Keratinocyte (primary cell): ENCODE data around the gene AHCY. TPM values are rescaled to one million over a fixed set of nuclear protein-coding genes. Genes with fewer than 3 reads are reported as not detected.
A peak's percentile ranks its signal among the peaks of the same experiment; 100 is the strongest.

ENCODE experiments used
- DNase-seq: peaks from one replicate; pipeline ENCODE4 v3.0.0-alpha.2; 2011; ENCODE audit warnings: low read depth, missing footprints, low spot score
- FAIRE-seq: peaks from 2 replicates; lab custom pipeline; 2011; peaks lifted over from hg19 to GRCh38; lab: Jason Lieb, UNC
- H2AFZ ChIP-seq: 2 replicates; pipeline ENCODE4 v1.6.0; 2012; ENCODE audit warnings: low read length, control low read depth, inconsistent platforms; ENCODE audit not compliant: control insufficient read depth
- H3K27ac ChIP-seq: 2 replicates; pipeline ENCODE4 v1.5.1; 2011; ENCODE audit warnings: low read length; ENCODE audit not compliant: control insufficient read depth, insufficient read depth
- H3K27me3 ChIP-seq: 3 replicates; pipeline ENCODE4 v1.6.0; 2011; ENCODE audit warnings: low read length; ENCODE audit not compliant: control insufficient read depth, insufficient read depth; ENCODE audit errors: extremely low read depth
- H3K36me3 ChIP-seq, 2 experiments: 2 replicates in 1 of 2; 3 replicates in 1 of 2; pipeline ENCODE4 v1.5.1; 2011; ENCODE audit warnings: low read length in 2 of 2, mild to moderate bottlenecking in 1 of 2; ENCODE audit not compliant: control insufficient read depth in 2 of 2, insufficient read depth in 2 of 2; ENCODE audit errors: extremely low read depth in 1 of 2
- H3K4me1 ChIP-seq: 3 replicates; pipeline ENCODE4 v1.5.1; 2011; ENCODE audit warnings: low read length; ENCODE audit not compliant: control insufficient read depth, insufficient read depth; ENCODE audit errors: extremely low read depth
- H3K4me2 ChIP-seq: 3 replicates; pipeline ENCODE4 v1.6.0; 2011; ENCODE audit warnings: low read depth, low read length; ENCODE audit not compliant: control insufficient read depth, insufficient read depth; ENCODE audit errors: extremely low read depth
- H3K4me3 ChIP-seq, 3 experiments: fragments of 200-600 bp in 1 of 3; sonication (generic) in 1 of 3; 2 replicates in 2 of 3; 3 replicates in 1 of 3; pipeline ENCODE4 v1.5.1; 2011 to 2016; ENCODE audit warnings: low read length in 3 of 3, mild to moderate bottlenecking in 3 of 3, control low read depth in 2 of 3, inconsistent platforms in 1 of 3, low read depth in 1 of 3, mixed read lengths in 1 of 3, mixed run types in 1 of 3, moderate library complexity in 1 of 3; ENCODE audit not compliant: control insufficient read depth in 2 of 3, insufficient read depth in 2 of 3; ENCODE audit errors: extremely low read depth in 1 of 3
- H3K79me2 ChIP-seq: 2 replicates; pipeline ENCODE4 v1.6.0; 2012; ENCODE audit warnings: low read length; ENCODE audit not compliant: control insufficient read depth, insufficient read depth
- H3K9ac ChIP-seq: 3 replicates; pipeline ENCODE4 v1.6.0; 2011; ENCODE audit warnings: low read length; ENCODE audit not compliant: control insufficient read depth, insufficient read depth; ENCODE audit errors: extremely low read depth
- H3K9me1 ChIP-seq: 3 replicates; pipeline ENCODE4 v1.6.0; 2011; ENCODE audit warnings: low read length; ENCODE audit not compliant: control insufficient read depth, insufficient read depth; ENCODE audit errors: extremely low read depth
- H3K9me3 ChIP-seq: 2 replicates; pipeline ENCODE4 v1.5.1; 2012; ENCODE audit warnings: low read depth, low read length; ENCODE audit not compliant: control insufficient read depth
- H4K20me1 ChIP-seq: 3 replicates; pipeline ENCODE4 v1.6.0; 2011; ENCODE audit warnings: low read length; ENCODE audit not compliant: control insufficient read depth, insufficient read depth; ENCODE audit errors: extremely low read depth
- EZH2 ChIP-seq: IDR thresholded peaks from one replicate; pipeline ENCODE4 v1.6.1; 2012; ENCODE audit warnings: inconsistent platforms, mild to moderate bottlenecking, low read length, moderate library complexity
- dilution Hi-C: fragments of 300-500 bp; cut with MboI; formaldehyde crosslinking; loops from one replicate; pipeline ENCODE4 v1.7.0; 2020; ENCODE audit warnings: low sequenced_read_pairs; ENCODE audit not compliant: extremely low pct_ligation_motif_present
- polyA plus RNA-seq, 5 experiments: library from polyadenylated mRNA; depleted of rRNA in 3 of 5; stranded (reverse) in 3 of 5; stranded (forward) in 1 of 5; unstranded in 1 of 5; fragments of >200 nt; gene quantifications; 1 replicate in 1 of 5; 2 replicates in 3 of 5; 3 replicates in 1 of 5; pipeline versions ENCODE4 v1.2.1 to v1.2.3, GENCODE V29; 2011 to 2012; ENCODE audit warnings: missing spikeins in 2 of 5, low read depth in 1 of 5, low replicate concordance in 1 of 5
- TF ChIP-seq, protein P1 (sequence below), 3 experiments: IDR thresholded peaks in 1 of 3; conservative IDR thresholded peaks in 1 of 3; optimal IDR thresholded peaks in 1 of 3; 2 replicates in 2 of 3; 3 replicates in 1 of 3; pipeline versions ENCODE3 to v1.5.1; 2011; ENCODE audit warnings: low read length in 3 of 3, mild to moderate bottlenecking in 3 of 3, moderate library complexity in 2 of 3, control low read depth in 1 of 3, inconsistent platforms in 1 of 3; ENCODE audit not compliant: insufficient read depth in 2 of 3; ENCODE audit errors: extremely low read depth in 1 of 3

AHCY gene
- polyA plus RNA-seq, 1 donor (not counting 4 experiments of a cell fraction or from before 2014, with no cell fraction given): 320 TPM

DNA sequence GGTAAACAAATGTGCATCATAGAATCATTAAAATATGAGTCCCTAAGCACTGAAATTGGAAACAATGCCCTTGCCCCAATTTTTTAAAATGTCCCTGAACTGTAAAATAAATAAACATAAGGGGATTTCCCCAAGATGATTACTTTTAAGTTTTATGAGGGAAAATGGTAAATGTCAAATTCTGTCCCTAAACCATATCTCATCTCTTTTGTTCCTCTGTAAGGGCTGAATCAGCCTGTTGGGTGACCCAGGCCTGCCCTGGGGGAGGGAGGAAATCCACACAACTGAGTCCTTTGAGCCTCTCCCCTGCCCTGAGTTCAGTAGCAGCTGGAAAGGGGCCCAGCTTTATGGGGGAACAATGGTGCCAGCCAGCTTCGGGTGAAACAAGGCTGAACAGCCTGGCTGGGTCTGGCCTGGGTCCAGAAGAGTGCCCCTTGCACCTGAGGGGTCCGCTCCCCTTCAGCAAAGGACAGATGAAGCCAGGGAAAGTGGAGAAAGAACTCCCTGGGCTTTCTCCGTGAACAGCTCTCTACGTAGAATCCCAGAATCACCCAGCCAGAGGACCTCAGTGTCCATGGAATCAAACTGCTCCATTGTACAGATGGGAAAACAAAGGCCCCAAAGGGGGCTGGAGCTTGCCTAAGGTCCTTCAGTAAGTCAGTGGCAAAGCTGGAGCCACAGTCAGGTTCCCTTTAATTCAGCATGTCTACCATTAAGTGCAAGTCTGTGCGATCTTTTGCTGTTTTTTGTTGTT lies 31.7 kb upstream of the AHCY start:
- TF ChIP-seq, protein P1, sequence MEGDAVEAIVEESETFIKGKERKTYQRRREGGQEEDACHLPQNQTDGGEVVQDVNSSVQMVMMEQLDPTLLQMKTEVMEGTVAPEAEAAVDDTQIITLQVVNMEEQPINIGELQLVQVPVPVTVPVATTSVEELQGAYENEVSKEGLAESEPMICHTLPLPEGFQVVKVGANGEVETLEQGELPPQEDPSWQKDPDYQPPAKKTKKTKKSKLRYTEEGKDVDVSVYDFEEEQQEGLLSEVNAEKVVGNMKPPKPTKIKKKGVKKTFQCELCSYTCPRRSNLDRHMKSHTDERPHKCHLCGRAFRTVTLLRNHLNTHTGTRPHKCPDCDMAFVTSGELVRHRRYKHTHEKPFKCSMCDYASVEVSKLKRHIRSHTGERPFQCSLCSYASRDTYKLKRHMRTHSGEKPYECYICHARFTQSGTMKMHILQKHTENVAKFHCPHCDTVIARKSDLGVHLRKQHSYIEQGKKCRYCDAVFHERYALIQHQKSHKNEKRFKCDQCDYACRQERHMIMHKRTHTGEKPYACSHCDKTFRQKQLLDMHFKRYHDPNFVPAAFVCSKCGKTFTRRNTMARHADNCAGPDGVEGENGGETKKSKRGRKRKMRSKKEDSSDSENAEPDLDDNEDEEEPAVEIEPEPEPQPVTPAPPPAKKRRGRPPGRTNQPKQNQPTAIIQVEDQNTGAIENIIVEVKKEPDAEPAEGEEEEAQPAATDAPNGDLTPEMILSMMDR (optimal IDR thresholded peaks at IDR 0.05 in 1 of 3, IDR thresholded peaks at IDR 0.05 in 1 of 3, conservative IDR thresholded peaks at IDR 0.05 in 1 of 3; ENCODE audit: extremely low read depth in 1 of 3, insufficient read depth in 2 of 3, low read length in 3 of 3): no peak
- no peak for TF ChIP-seq EZH2
- Histone ChIP-seq H3K27ac (peak overlapping the region; percentile 91), H4K20me1 (no peaks in the 10 kb centered on the region), H3K4me3 (no peak overlapping the region), H3K27me3 (no peaks in the 10 kb centered on the region), H3K4me2 (peak overlapping the region; percentile 77), H3K9me1 (no peaks in the 10 kb centered on the region), H3K79me2 (no peaks in the 10 kb centered on the region), H3K9me3 (no peaks in the 10 kb centered on the region), H3K4me1 (peaks cover 34% of the 10 kb centered on the region), H3K9ac (peak overlapping the region; percentile 68), H2AFZ (peak overlapping the region; percentile 16), H3K36me3 (no peaks in the 10 kb centered on the region)
- no peak for FAIRE-seq
- no peak for DNase-seq
- dilution Hi-C loops: no loop called here

DNA sequence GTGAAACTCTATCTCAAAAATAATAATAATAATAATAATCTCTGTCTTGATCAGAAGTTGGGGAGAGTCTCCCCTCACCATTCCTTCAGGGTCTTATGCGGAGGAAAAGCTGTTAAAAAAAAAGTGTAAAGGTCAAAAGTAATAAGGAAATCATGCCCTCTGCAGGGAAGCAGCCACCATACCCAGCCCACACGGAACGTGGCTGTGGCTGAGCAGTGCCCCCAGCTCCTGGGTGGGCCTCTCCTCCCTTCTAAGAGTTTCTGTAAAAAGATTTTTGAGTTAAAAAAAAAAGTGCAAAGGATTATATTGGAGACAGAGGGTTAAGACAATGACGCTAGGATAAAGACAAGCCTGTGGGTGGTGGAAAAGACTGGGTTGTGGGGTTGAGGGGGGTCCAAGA lies 30.6 kb upstream of the AHCY start:
- FAIRE-seq: no peak
- Histone ChIP-seq H3K4me1 (peaks cover 37% of the 10 kb centered on the region), H3K27me3 (no peaks in the 10 kb centered on the region), H3K27ac (no peak overlapping the region), H3K9ac (no peak overlapping the region), H2AFZ (no peak overlapping the region), H3K4me3 (no peak overlapping the region), H3K9me3 (no peaks in the 10 kb centered on the region), H3K4me2 (no peak overlapping the region), H3K36me3 (no peaks in the 10 kb centered on the region), H3K79me2 (no peaks in the 10 kb centered on the region), H4K20me1 (no peaks in the 10 kb centered on the region), H3K9me1 (no peaks in the 10 kb centered on the region)
- TF ChIP-seq, protein P1 (optimal IDR thresholded peaks at IDR 0.05 in 1 of 3, IDR thresholded peaks at IDR 0.05 in 1 of 3, conservative IDR thresholded peaks at IDR 0.05 in 1 of 3; ENCODE audit: extremely low read depth in 1 of 3, insufficient read depth in 2 of 3, low read length in 3 of 3): no peak
- no peak for TF ChIP-seq EZH2
- dilution Hi-C loops: no loop called here
- DNase-seq: no peak
